Frontal cortex (tissue), 4 donors: Measurements from ENCODE around the gene ATP6V0A4. TPM values are rescaled to one million over a fixed set of nuclear protein-coding genes. Genes with fewer than 3 reads are reported as not detected.
"Not testable (repeated sequence)": the region's sequence is repeated elsewhere in the genome, so short reads cannot be mapped to it uniquely, and the experiment has no call there.

Source experiments
- DNase-seq, 2 donors: peaks; one replicate each; pipeline ENCODE4 v3.0.0; 2012; ENCODE audit warnings: low spot score in 2 of 2
- FAIRE-seq: peaks from 2 replicates; lab custom pipeline; 2012; peaks lifted over from hg19 to GRCh38; lab: Jason Lieb, UNC
- total RNA-seq: library from RNA; depleted of rRNA; stranded (reverse); fragments of >200 nt; gene quantifications from one replicate; pipeline ENCODE4 v1.2.3, GENCODE V29; 2014
- donor health status: control.
- donor health status: control.
- donor health status: control.

ATP6V0A4 gene
- 2.4 TPM for total RNA-seq

- FAIRE-seq (no peak), DNase-seq (no peak)
These were observed at the start of gene ATP6V0A4, which contains the start of gene TMEM213 for GRCh38 chr7:138797715-138798320. Gene ATP6V0A4 (minus strand): TSS chr7:138798196. CDS start chr7:138771247, 26,949 bp downstream. Gene TMEM213 (plus strand): TSS chr7:138797994. CDS start chr7:138798105, 111 bp downstream.

GRCh38 chr7:138845711-138846110 is 47.7 kb upstream of the ATP6V0A4 start:
- FAIRE-seq (no peak), DNase-seq (no peak)

- no peak for DNase-seq
- FAIRE-seq: no peak
These were observed 45.9 kb upstream of the ATP6V0A4 start for GRCh38 chr7:138843632-138844580.

GRCh38 chr7:138842111-138842510 is 44.1 kb upstream of the ATP6V0A4 start:
- no peak for FAIRE-seq
- DNase-seq: no peak

- FAIRE-seq (no peak), DNase-seq (no peak)
These were observed 40.2 kb upstream of the ATP6V0A4 start for GRCh38 chr7:138838166-138838565.

- no peak for FAIRE-seq
- no peak for DNase-seq
These were observed 39.6 kb upstream of the ATP6V0A4 start for GRCh38 chr7:138837627-138838026.

GRCh38 chr7:138835087-138835486 is 37.1 kb upstream of the ATP6V0A4 start:
- DNase-seq (no peak), FAIRE-seq (no peak)

GRCh38 chr7:138834583-138834982 is 36.6 kb upstream of the ATP6V0A4 start:
- FAIRE-seq (no peak), DNase-seq (no peak)

- no peak for FAIRE-seq
- DNase-seq: no peak
These were observed 35.6 kb upstream of the ATP6V0A4 start for GRCh38 chr7:138833596-138833995.

GRCh38 chr7:138832966-138833365 is 35.0 kb upstream of the ATP6V0A4 start:
- FAIRE-seq (no peak), DNase-seq (no peak)

GRCh38 chr7:138829335-138829734 is 31.3 kb upstream of the ATP6V0A4 start:
- DNase-seq (no peak), FAIRE-seq (no peak)

GRCh38 chr7:138828302-138828701 is 30.3 kb upstream of the ATP6V0A4 start:
- DNase-seq: no peak
- FAIRE-seq: no peak

- DNase-seq (no peak), FAIRE-seq (no peak)
These were observed 27.2 kb upstream of the ATP6V0A4 start for GRCh38 chr7:138825049-138825721.

GRCh38 chr7:138822867-138823535 is 25.0 kb upstream of the ATP6V0A4 start:
- no peak for DNase-seq
- no peak for FAIRE-seq

- no peak for DNase-seq
- FAIRE-seq: no peak
These were observed 23.9 kb upstream of the ATP6V0A4 start for GRCh38 chr7:138821912-138822311.

- no peak for DNase-seq
- no peak for FAIRE-seq
These were observed 21.6 kb upstream of the ATP6V0A4 start for GRCh38 chr7:138819625-138820024.

- no peak for DNase-seq
- no peak for FAIRE-seq
These were observed 18.7 kb upstream of the ATP6V0A4 start for GRCh38 chr7:138816650-138817049.

GRCh38 chr7:138814816-138815332 is 16.9 kb upstream of the ATP6V0A4 start:
- no peak for DNase-seq
- FAIRE-seq: peak; percentile 58

GRCh38 chr7:138813945-138814344 is 15.9 kb upstream of the ATP6V0A4 start:
- FAIRE-seq (no peak), DNase-seq (no peak)

- FAIRE-seq, DNase-seq: not testable (repeated sequence)
These were observed 13.3 kb upstream of the ATP6V0A4 start for GRCh38 chr7:138811327-138811726.
